ENCODE data around the gene MYO15A.

Gene MYO15A

DNA sequence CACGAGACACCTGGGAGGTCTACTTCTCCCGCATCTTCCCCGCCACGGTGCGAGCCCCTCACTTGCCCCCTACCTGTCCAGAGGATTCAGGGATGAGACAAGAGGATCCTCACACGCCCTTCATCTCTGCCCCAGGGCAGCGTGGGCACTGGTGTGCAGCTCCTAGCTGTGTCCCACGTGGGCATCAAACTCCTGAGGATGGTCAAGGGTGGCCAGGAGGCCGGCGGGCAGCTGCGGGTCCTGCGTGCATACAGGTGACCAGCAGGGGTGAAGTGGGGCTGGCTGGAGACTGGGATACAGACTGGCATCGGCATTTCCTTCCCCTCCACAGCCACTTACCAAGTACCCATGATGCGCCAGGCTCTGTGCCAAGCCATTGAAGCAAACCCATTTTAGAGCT is 46.6 kb downstream of the MYO15A start:
- DNase-seq (ENCODE audit: insufficient read length, low spot score) (no peak), FAIRE-seq (peak; percentile 75)

DNA sequence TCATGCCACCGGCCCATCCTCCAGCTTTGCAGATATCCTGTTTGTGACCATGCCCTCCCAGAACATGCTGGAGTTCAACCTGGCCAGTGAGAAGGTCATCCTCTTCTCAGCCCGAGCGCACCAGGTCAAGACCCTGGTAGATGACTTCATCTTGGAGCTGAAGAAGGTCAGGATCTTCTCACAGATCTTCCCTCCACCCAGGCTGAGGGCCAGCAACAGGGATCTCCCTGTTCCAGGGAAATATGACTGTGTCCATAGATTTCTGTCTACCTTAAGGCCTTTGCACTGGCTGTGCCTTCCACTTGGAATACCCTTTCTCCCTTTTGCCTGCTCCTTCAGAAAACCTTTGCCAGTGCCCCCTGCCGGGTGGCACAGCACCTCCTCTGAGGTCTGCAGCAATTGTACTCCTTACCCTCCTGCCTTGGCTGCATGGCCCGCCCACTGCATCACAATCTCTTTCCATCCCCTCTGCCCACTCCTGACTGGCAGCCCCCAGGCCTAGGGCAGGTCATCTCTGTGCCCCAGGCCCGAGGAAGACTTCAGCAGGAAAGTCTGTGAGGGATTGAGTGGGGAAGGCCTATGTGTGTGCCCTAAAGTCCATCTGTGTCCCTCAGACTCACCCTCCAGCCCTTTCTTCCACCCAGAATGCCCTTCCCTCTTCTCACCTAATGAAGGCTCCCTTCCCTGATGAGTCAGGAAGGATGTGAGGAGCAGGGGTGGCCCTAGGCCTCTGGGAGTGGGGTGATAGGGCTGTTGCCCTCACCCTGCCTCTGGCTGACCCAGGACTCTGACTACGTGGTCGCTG is 47.8 kb downstream of the MYO15A start:
- DNase-seq (ENCODE audit: insufficient read length, low spot score) (no peak), FAIRE-seq (peak; percentile 28)

DNA sequence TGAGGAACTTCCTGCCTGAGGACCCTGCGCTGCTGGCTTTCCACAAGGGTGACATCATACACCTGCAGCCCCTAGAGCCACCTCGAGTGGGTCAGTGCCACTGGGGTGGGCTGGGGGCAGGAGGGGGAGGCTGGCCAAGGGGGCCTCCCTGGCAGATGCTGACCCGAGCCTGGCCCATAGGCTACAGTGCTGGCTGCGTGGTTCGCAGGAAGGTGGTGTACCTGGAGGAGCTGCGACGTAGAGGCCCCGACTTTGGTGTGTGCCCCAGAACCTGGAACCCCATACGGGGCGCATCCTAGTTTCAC is 48.4 kb downstream of the MYO15A start:
- FAIRE-seq: no peak
- no peak for DNase-seq (ENCODE audit: insufficient read length, low spot score)

DNA sequence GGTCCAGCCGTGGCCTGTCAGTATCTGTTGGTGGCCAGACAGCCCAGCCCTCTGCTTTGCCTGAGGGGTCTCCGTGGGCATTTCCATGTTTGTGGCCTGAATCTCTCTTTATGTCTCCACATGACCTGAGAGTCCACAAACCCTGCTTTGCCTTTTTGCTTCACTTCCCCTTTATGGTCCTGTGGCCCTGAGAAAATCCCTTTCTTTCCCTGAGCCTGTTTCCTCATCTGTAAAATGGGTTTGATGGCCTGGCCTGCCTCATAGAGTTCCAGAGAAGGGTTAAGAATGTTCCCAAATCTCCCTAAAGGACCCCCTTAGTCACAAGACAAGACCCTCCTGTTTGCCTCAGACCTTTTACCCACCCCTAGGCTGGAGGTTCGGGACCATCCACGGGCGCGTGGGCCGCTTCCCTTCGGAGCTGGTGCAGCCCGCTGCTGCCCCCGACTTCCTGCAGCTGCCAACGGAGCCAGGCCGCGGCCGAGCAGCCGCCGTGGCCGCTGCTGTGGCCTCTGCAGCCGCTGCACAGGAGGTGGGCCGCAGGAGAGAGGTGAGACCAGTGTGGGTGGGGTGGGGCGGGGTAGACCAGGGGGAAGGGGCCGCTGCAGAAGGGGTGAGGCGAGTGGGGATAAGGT is 48.9 kb downstream of the MYO15A start:
- FAIRE-seq: no peak

DNA sequence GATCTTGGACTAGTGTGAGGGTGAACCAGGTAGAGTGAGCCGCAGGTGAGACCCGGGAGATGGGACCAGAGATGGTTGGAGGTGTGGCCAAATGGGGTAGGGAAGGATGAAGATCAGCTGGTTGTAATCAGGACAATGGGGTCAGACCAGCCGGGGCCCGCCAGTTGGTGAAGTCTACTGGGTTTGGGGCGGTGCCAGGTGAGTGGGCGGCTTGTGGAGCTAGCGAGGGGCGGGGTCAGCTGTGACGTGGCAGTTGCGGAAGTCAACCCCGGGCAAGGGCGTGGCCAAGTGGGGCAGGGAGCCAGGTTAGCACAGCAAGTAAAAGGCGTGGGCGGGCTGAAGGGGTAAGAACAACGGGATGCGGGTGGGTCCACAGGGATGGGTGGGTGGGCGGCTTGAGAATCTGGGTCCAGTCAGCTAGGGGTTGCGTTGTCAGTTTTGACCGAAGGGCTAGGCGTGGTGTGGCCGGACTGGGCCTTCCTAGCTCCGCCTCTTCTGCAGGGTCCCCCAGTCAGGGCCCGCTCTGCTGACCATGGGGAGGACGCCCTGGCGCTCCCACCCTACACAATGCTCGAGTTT is 49.6 kb downstream of the MYO15A start:
- no peak for DNase-seq (ENCODE audit: insufficient read length, low spot score)
- peak; percentile 58 for FAIRE-seq

More for the DNA sequence above, 48.9 kb downstream of the MYO15A start:
- no peak for DNase-seq (ENCODE audit: insufficient read length, low spot score)

DNA sequence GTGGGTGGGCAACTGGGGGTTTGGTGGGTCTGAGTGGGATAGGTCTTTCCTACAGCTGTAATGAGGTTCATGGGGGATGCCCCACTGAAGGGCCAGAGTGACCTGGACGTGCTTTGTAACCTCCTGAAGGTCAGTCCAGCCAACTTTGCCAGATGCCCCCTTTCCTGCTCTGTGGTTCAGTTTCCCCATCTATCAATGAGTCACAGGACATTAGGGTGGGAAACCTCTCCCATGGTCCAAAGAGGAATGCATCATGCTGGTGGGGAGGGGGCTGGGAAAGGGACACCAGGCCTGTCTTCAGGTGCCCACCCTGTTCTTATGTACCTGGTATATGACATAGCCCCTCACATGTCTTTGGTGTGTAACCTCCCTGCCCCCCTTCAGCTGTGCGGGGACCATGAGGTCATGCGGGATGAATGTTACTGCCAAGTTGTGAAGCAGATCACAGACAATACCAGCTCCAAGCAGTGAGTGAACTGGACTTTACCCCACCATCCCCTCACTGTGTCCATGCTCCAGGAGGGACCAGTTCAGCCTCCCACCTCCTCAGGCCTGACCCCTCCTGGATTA is 51.1 kb downstream of the MYO15A start:
- DNase-seq (ENCODE audit: insufficient read length, low spot score) (peak; percentile 54), FAIRE-seq (peak; percentile 90)

DNA sequence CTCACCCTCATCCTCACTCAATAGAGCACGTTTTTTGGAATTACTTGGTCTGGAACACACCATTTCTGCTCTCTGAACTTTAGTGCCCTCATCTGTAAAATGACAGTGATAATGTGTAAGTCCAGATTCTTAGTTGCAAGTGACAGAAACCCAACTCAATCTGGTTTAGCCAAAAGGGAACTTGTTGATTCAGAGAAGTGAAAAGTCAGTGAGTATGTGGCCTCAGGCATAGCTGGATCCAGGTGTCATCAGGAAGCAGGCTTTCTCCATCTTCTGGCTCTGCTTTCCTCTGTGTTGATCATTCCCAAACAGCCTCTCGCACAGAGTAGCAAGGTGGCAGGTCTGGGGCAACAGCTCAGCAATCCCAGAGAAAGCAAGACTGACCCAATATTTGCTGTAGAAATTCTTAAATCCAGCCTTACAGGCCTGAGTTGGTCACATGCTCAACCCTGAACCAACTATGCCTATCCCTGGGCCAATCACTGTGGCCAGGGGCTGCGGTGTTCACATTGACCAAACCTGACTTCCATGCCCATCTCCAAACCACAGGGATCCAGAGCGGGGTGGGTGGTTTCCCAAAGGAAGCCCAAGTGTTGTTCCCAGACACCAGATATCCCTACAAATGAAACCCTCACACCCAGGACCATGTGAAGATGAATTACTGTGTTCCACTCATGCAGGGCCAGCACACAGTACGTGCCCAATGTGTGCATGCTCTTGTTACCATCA is 51.7 kb downstream of the MYO15A start:
- FAIRE-seq: peak; percentile 88
- no peak for DNase-seq (ENCODE audit: insufficient read length, low spot score)

DNA sequence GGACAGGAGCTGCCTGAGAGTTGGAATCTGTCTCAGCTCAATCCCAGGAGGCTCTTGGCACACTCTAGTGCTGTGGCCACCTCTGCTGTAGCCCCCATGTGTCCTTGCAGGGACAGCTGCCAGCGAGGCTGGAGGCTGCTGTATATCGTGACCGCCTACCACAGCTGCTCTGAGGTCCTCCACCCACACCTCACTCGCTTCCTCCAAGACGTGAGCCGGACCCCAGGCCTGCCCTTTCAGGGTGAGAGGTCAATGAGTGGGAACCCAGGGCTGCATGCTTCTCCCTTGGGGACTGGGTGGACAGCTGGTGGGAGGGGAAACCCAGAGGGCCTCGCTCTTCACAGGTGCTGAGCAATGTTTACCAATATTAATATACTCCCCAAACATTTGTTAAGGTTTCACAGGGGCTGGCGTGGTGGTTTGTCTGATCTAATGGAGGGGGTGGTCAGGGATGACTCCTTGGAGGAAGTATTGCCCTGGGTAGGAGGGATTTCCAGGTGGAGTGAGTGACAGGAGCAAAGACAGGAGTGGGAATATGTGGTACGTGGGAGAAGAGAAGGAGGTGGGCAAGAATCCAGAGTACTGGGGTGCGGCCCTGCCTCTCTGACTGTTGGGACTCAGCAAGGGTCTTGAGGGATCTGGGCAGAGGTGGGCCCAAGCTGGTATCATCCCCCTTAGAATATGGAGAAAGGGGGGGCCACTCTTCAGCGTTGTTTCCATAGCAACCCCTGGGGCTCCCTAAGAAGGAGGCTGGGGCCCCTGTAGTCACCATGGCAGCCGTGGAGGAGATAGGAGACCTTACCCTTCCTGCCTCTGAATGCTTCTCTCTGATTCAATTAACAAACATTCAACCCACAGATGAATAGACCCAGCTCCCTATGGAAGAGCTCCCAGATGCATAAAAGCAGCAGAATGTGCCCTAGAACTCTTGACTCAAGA is 52.9 kb downstream of the MYO15A start:
- no peak for DNase-seq (ENCODE audit: insufficient read length, low spot score)
- peak; percentile 60 for FAIRE-seq

DNA sequence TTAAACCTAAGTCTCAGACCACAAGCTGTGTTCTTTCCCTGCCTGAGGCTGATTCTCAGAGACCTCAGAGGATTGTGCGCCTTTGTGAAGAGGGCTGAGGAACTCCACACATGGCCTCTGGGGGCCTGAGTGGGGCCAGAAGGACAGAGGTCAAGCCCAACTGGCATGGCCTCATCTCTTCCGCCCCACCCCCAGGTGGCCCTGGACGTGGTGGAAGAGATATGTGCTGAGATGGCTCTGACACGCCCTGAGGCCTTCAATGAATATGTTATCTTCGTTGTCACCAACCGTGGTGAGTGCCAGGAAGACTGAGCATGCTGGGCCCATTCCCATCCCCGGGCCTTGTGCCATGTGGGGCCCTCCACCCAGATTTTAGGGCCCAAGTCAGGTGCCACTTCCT is 55.0 kb downstream of the MYO15A start:
- FAIRE-seq: no peak

DNA sequence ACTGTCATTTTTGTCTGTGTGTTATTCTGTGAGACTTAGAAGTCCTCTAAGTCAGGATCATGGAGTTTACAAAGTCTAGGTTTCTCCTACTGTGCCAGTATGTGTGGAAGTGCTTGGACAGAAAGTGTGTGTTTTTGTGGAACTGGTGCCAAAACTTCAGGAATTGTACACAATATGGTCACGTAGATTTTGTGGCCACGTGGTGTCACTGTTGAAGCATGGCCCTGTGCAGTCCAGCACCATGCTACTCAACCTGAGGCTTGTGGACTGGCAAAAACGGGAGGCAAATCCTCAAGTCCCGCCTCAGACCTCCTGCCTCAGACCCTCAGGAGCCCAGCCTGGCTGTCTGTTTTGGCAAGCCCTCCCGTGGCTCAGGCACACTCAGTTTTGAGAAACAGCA is 58.3 kb downstream of the MYO15A start:
- DNase-seq (ENCODE audit: insufficient read length, low spot score): no peak
- FAIRE-seq: peak; percentile 55

More for the DNA sequence above, 55.0 kb downstream of the MYO15A start:
- DNase-seq (ENCODE audit: insufficient read length, low spot score): no peak

DNA sequence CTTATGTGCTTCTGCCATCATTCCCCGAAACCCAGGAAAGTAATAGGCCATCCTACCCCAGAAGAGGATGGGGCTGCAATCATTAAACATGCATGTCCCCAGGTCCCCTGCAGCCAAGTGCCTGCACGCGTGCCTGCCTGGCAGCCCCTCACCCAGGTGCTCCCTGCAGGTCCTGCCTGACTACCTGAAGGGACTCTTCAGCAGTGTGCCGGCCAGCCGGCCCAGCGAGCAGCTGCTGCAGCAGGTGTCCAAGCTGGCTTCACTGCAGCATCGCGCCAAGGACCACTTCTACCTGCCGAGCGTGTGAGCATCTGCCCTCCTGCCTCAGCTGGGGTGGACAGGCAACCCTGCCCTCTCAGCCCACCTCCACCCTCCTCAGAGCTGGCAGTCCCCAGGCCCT is 58.9 kb downstream of the MYO15A start:
- FAIRE-seq (peak; percentile 70), DNase-seq (ENCODE audit: insufficient read length, low spot score) (no peak)

DNA sequence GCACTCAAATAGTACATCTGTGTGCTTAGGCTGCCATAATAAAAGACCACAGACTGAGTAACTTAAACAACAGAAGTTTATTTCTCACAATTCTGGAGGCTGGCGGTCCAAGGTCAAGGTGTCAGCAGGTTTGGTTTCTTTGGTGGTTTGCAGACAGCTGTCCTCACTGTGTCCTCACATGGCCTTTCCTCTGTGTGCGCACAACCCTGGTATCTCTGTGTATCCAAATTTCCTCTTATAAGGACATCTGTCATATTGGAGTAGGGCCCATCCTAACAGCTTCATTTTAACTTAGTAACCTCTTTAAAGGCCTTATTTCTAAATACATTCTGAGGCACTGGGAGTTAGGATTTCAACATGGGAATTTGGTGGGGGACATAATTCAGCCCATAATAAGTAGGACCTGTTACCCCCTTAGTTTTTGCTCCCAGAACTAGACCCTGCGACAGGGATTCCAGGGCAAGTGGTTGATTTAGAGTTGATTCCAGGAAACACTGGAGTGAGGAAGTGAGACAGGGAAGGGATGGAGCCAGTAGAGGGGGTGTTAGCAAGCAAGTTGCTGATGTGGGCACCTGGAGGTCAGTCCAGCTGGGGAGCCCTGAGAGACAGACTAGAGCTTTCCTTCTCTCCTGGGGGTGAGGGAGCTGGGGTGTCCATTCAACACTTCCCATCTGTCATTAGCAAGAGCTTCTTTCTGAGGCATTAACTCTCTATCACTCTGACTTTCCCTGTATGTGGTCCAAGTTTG is 64.1 kb downstream of the MYO15A start:
- DNase-seq (ENCODE audit: insufficient read length, low spot score) (no peak), FAIRE-seq (peak; percentile 48)

DNA sequence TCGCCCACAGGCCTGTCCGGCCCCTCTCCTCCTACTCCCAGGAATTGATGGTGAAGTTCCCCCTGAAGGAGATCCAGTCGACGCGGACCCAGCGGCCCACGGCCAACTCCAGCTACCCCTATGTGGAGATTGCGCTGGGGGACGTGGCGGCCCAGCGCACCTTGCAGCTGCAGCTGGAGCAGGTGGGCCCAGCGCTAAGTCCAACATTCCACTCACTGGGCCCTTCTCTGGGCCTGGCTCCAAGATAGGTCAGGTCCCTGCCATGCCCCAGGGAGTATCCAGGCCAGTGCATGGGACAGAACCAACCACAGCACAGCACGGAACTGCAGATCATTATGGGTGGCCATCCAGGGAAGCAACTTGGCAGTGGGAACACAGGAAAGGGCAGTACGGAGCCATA is 65.2 kb downstream of the MYO15A start:
- FAIRE-seq (peak; percentile 51), DNase-seq (ENCODE audit: insufficient read length, low spot score) (no peak)

DNA sequence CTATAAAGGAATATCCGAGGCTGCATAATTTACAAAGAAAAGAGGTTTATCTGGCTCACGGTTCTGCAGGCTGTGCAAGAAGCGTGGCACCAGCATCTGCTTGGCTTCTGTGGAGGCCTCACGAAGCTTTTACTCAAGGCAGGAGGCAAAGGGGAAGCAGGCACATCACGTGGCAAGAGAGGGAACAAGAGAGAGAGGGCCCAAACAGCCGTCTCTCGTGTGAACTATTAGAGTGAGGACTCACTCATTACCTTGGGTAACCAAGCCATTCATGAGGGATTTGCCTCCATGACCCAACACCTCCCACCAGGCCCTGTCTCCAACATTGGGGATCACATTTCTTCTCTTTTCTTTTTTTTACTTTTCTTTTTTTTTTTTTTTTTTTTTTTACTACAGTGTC is 67.6 kb downstream of the MYO15A start:
- DNase-seq (ENCODE audit: insufficient read length, low spot score): no peak

DNA sequence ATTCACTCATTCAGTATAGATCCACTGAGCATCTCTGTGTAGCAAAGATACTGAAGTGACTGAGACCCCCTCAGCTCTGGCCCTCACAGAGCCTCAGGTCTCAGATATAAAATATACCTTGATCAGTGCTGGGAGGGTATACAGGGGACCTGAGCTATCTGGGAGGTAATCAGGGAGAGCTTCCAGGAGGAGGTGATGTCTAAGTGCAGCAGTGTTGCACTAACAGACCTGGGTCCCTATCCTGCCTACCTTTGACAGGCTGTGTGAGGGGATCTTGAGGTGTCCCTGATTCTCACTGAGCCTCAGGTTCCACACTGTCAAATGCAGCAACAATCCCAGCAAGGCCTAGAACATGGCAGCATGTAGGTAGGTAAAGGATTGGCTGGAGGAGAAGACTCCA is 68.6 kb downstream of the MYO15A start:
- FAIRE-seq (peak; percentile 40), DNase-seq (ENCODE audit: insufficient read length, low spot score) (no peak)

More for the DNA sequence above, 67.6 kb downstream of the MYO15A start:
- FAIRE-seq: no peak

DNA sequence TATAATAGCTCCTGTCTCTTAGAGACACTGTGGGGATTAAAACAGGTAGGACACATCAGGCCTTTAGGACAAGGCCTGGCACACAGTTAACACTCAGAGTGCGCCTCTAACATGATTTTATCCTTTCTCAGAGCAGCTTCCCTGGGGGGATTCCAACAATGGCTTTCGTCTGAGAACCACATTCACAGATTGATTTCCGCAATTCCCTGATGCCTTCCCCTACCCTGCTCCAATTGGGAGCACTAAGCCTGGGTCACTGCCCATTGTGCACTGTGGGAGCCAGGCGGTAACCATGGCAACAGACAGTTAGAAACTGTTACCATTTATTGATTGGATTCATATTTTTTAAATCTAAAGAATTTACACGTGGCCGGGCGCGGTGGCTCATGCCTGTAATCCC is 69.2 kb downstream of the MYO15A start:
- no peak for DNase-seq (ENCODE audit: insufficient read length, low spot score)
- FAIRE-seq: no peak

DNA sequence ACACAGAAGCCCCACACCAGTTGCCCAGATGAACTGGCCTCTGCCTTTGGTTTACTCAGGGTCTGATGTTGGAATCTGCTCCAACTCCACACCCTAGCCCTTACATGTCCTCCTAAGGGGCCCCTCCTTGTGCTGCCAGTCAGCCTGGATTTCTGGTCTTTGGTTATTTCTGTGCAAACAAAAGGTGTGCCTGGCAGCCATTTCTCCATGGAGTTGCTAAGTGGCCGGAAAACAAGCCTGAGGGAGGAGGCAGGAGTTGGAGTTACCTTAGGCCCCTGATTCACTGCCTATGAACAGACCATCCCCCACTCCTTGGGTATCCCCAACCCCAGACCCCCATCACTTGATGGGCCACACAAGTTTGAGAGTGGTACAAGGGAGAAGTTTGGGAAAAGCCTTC is 70.6 kb downstream of the MYO15A start:
- FAIRE-seq: no peak

DNA sequence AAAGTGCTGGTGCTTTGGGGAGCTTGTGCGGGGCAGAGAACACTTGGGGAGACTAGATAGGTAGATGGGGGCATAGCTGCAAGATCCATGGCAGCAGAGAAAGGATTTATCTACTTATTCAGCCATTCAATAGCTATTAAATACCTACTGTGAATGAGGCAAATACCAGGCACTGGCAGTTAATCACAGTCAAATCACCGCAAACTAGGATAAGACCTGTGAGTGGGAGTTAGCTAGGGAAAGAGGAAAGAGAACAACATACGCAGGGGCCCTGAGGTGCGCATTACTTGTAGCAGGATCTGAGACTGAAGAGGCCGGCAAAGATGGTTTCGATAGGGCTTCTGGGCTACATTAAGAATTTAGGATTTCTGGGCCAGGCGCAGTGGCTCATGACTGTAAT is 71.2 kb downstream of the MYO15A start:
- FAIRE-seq (no peak), DNase-seq (ENCODE audit: insufficient read length, low spot score) (no peak)

More for the DNA sequence above, 70.6 kb downstream of the MYO15A start:
- no peak for DNase-seq (ENCODE audit: insufficient read length, low spot score)

DNA sequence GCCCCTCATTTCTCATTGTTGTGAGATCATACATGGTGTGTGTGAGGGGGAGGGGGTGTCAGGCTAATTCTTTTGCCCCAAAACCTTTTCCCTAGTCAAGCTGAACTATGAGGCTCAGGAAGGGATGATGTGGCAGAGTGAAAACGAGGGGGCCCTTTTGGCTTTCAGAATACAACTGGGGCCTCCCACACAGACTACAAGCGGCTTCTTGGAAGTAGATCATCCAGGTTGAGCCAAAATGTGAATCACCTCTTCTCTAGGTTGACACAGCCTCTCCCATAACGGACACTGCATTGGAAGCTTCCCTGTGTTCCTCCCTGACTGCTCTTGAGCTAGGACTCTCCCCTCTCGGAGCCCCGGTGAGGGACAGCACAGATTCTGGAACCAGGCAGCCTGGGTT is 72.8 kb downstream of the MYO15A start:
- DNase-seq (ENCODE audit: insufficient read length, low spot score) (no peak), FAIRE-seq (no peak)

All from HTR-8/SVneo (cell line).